CD14-positive monocyte (primary cell): ENCODE results near the gene KAZN. TPM values are rescaled to one million over a fixed set of nuclear protein-coding genes. Genes with fewer than 3 reads are reported as not detected.

ENCODE experiments used
- DNase-seq, 3 donors: peaks; one replicate each; pipeline ENCODE4 v3.0.0-alpha.2; 2011 to 2022
- H2AFZ ChIP-seq: 2 replicates; pipeline ENCODE4 v1.6.0; 2012; ENCODE audit warnings: mild to moderate bottlenecking, low read depth, low read length, inconsistent platforms; ENCODE audit not compliant: insufficient read depth, poor library complexity, severe bottlenecking
- H3K27ac ChIP-seq, 2 donors: 1 replicate in 1 of 2; 2 replicates in 1 of 2; pipeline ENCODE4 v1.5.1; 2012 to 2013; ENCODE audit warnings: low read length in 2 of 2, control low read depth in 1 of 2, inconsistent platforms in 1 of 2, low read depth in 1 of 2, mild to moderate bottlenecking in 1 of 2
- H3K27me3 ChIP-seq, 2 donors: one replicate each; pipeline versions ENCODE4 v1.6.0 to v1.6.1; 2011 to 2013; ENCODE audit warnings: low read length in 2 of 2; ENCODE audit not compliant: control insufficient read depth in 2 of 2, insufficient read depth in 2 of 2
- H3K36me3 ChIP-seq, 2 donors: replicated peaks in 1 of 2; 1 replicate in 1 of 2; 2 replicates in 1 of 2; pipeline versions ENCODE4 v1.5.1 to v1.6.1; 2012 to 2013; ENCODE audit warnings: low read length in 2 of 2, control low read depth in 1 of 2, inconsistent platforms in 1 of 2, mild to moderate bottlenecking in 1 of 2; ENCODE audit not compliant: insufficient read depth in 2 of 2, control insufficient read depth in 1 of 2
- H3K4me1 ChIP-seq, 2 donors: 1 replicate in 1 of 2; 2 replicates in 1 of 2; pipeline versions ENCODE4 v1.5.1 to v1.6.1; 2012 to 2013; ENCODE audit warnings: low read length in 2 of 2, control low read depth in 1 of 2, inconsistent platforms in 1 of 2, mild to moderate bottlenecking in 1 of 2, moderate library complexity in 1 of 2; ENCODE audit not compliant: insufficient read depth in 2 of 2, control insufficient read depth in 1 of 2
- H3K4me2 ChIP-seq: replicated peaks from 2 replicates; pipeline ENCODE3; 2012; ENCODE audit warnings: low read length, moderate library complexity, mild to moderate bottlenecking; ENCODE audit not compliant: poor library complexity, severe bottlenecking; ENCODE audit errors: extremely low read depth
- H3K4me3 ChIP-seq, 3 experiments: fragments of 200-600 bp in 1 of 3; sonication (generic) in 1 of 3; replicated peaks in 1 of 3; 1 replicate in 2 of 3; 2 replicates in 1 of 3; pipeline ENCODE4 v1.5.1; 2011 to 2013; ENCODE audit warnings: low read length in 3 of 3, mild to moderate bottlenecking in 3 of 3, control low read depth in 2 of 3, low read depth in 2 of 3, inconsistent platforms in 1 of 3, moderate library complexity in 1 of 3
- H3K79me2 ChIP-seq: 2 replicates; pipeline ENCODE4 v1.6.0; 2012; ENCODE audit warnings: mild to moderate bottlenecking, control low read depth, inconsistent platforms, low read length, moderate library complexity; ENCODE audit not compliant: insufficient read depth
- H3K9ac ChIP-seq: 2 replicates; pipeline ENCODE4 v1.6.0; 2017; ENCODE audit warnings: low read length, mild to moderate bottlenecking; ENCODE audit not compliant: insufficient read depth, poor library complexity, severe bottlenecking
- H3K9me3 ChIP-seq, 2 donors: replicated peaks in 1 of 2; 1 replicate in 1 of 2; 2 replicates in 1 of 2; pipeline versions ENCODE4 v1.5.1 to v1.6.1; 2012 to 2013; ENCODE audit warnings: low read length in 2 of 2, control low read depth in 1 of 2; ENCODE audit not compliant: control insufficient read depth in 1 of 2, insufficient read depth in 1 of 2
- H4K20me1 ChIP-seq: 2 replicates; pipeline ENCODE4 v1.6.0; 2012; ENCODE audit warnings: mild to moderate bottlenecking, low read length, control low read depth, moderate library complexity; ENCODE audit not compliant: insufficient read depth
- H3K27ac Mint-ChIP-seq, 7 donors: one replicate each; pipeline ENCODE4 v1.8.0; 2020; ENCODE audit warnings: mild to moderate bottlenecking in 7 of 7, mixed read lengths in 7 of 7, moderate library complexity in 6 of 7, inconsistent platforms in 2 of 7
- H3K27me3 Mint-ChIP-seq, 3 donors: one replicate each; pipeline ENCODE4 v1.8.0; 2021 to 2022; ENCODE audit warnings: low read depth in 3 of 3, mild to moderate bottlenecking in 3 of 3, mixed read lengths in 3 of 3, moderate library complexity in 3 of 3, inconsistent platforms in 1 of 3
- H3K36me3 Mint-ChIP-seq, 2 donors: one replicate each; pipeline ENCODE4 v1.8.0; 2020; ENCODE audit warnings: mixed read lengths in 2 of 2, inconsistent platforms in 1 of 2, mild to moderate bottlenecking in 1 of 2
- H3K4me1 Mint-ChIP-seq: one replicate; pipeline ENCODE4 v1.8.0; 2020; ENCODE audit warnings: mild to moderate bottlenecking, mixed read lengths
- H3K4me3 Mint-ChIP-seq, 2 donors: one replicate each; pipeline ENCODE4 v1.8.0; 2020; ENCODE audit warnings: mild to moderate bottlenecking in 2 of 2, mixed read lengths in 2 of 2, moderate library complexity in 1 of 2
- H3K9me3 Mint-ChIP-seq, 7 donors: one replicate each; pipeline ENCODE4 v1.8.0; 2020 to 2022; ENCODE audit warnings: mixed read lengths in 7 of 7, mild to moderate bottlenecking in 6 of 7, moderate library complexity in 6 of 7, inconsistent platforms in 2 of 7
- WGBS: methylation state at CpG from one replicate; pipeline ENCODE4 v1.1.5; 2013; ENCODE audit warnings: missing lambda C conversion rate; ENCODE audit not compliant: insufficient coverage; 5-methylcytosine and 5-hydroxymethylcytosine counted together
- intact Hi-C, 2 donors: fragments of 100-400 bp; cut with micrococcal nuclease; formaldehyde crosslinking; loops; one replicate each; pipeline versions ENCODE4 v1.15.0 to v1.15.1; 2023
- polyA plus RNA-seq, 3 donors: library from polyadenylated mRNA; depleted of rRNA in 1 of 3; unstranded in 2 of 3; stranded (reverse) in 1 of 3; fragments of 300-500 nt in 2 of 3; fragments of >200 nt in 1 of 3; fragmentation: Illumina TruSeq in 2 of 3; gene quantifications; 1 replicate in 2 of 3; 2 replicates in 1 of 3; pipeline ENCODE4 v1.2.3, GENCODE V29; 2012 to 2021
- TF ChIP-seq, protein P1 (sequence below): fragments of 200-600 bp; IDR thresholded peaks from one replicate; pipeline ENCODE4 v1.8.0; 2022; ENCODE audit warnings: antibody characterized with exemption, mild to moderate bottlenecking

Gene KAZN
- polyA plus RNA-seq, 3 donors, result not detected

DNA sequence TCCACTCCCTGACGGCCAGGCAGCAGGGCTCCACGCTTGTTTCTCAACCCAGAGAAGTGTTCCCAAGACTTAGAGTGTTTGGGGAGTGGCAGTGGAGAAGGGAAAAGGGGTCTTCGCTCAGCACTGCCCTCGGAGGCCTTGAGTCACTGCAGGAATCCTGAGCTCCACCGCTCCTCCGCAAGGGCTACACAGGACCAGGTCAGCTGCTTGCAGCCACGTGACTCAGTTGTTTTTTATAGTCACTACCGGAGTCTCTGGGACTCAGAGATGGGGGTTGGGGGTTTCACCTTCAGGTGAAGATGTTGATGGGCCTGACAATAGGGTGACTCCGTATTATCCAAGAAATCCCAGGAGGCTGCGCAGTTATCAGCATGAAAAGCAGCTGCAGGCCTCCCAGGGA is 478.9 kb downstream of the KAZN start:
- H3K4me3 Mint-ChIP-seq, result no peak overlapping the region
- Histone ChIP-seq H3K79me2 (no peaks in the 10 kb centered on the region), H3K4me2 (no peak overlapping the region), H3K27ac (no peak overlapping the region), H4K20me1 (no peaks in the 10 kb centered on the region), H3K4me3 (no peak overlapping the region), H3K9me3 (no peaks in the 10 kb centered on the region), H3K9ac (no peak overlapping the region), H3K4me1 (no peaks in the 10 kb centered on the region), H3K27me3 (no peaks in the 10 kb centered on the region), H3K36me3 (no peaks in the 10 kb centered on the region), H2AFZ (no peak overlapping the region)
- intact Hi-C loops, result no loop called here
- DNase-seq, result no peak
- H3K36me3 Mint-ChIP-seq, result no peaks in the 10 kb centered on the region
- H3K27ac Mint-ChIP-seq, result no peak overlapping the region
- no peaks in the 10 kb centered on the region for H3K9me3 Mint-ChIP-seq
- H3K27me3 Mint-ChIP-seq, result peaks cover 2 to 6% (median 5%) of the 10 kb centered on the region in 3 donors
- WGBS, result 100% methylated on average over 4 of the region's 10 CpGs
- H3K4me1 Mint-ChIP-seq, result peaks cover 8% of the 10 kb centered on the region
- TF ChIP-seq, protein P1, sequence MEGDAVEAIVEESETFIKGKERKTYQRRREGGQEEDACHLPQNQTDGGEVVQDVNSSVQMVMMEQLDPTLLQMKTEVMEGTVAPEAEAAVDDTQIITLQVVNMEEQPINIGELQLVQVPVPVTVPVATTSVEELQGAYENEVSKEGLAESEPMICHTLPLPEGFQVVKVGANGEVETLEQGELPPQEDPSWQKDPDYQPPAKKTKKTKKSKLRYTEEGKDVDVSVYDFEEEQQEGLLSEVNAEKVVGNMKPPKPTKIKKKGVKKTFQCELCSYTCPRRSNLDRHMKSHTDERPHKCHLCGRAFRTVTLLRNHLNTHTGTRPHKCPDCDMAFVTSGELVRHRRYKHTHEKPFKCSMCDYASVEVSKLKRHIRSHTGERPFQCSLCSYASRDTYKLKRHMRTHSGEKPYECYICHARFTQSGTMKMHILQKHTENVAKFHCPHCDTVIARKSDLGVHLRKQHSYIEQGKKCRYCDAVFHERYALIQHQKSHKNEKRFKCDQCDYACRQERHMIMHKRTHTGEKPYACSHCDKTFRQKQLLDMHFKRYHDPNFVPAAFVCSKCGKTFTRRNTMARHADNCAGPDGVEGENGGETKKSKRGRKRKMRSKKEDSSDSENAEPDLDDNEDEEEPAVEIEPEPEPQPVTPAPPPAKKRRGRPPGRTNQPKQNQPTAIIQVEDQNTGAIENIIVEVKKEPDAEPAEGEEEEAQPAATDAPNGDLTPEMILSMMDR, result no peak

DNA sequence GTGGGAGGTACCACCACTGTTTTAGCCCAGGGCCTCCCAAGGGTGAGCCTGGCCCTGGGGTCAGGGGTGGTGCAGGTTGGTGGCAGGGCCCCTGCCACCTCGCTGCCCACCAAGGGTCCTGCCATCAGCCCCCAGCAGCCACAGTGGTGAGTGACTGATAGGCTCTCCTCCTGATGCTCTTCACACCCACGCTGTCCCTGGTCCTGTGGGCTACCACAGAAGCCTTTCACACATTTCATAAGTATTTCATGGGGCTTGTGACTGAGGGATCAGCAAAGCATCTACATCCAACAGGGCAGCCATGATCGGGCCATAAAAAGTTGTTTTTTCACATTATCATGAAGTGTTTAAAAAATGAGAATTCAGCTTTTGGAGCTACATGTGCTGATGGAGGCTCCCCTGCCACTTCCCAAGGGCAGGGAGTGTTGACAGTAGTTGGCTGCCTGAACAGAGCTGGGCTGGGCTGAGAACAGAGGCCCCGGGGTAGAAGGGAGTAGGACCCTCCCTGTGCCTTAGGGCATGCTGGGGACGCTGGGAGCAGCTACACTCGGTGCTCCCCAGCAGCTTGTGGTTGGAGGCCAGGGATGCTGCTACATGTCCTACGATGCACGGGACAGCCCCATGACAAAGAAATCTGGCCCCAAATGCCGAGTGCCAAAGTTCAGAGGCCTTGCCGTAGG is 482.0 kb downstream of the KAZN start:
- no peak for DNase-seq
- Histone ChIP-seq H3K9me3 (no peaks in the 10 kb centered on the region), H4K20me1 (no peaks in the 10 kb centered on the region), H3K4me2 (no peak overlapping the region), H3K27me3 (no peaks in the 10 kb centered on the region), H3K36me3 (no peaks in the 10 kb centered on the region), H3K79me2 (no peaks in the 10 kb centered on the region), H3K4me3 (no peak overlapping the region), H3K27ac (no peak overlapping the region), H3K9ac (no peak overlapping the region), H2AFZ (no peak overlapping the region), H3K4me1 (peaks cover 8 to 9% of the 10 kb centered on the region in 2 donors)
- peaks cover 2 to 7% (median 5%) of the 10 kb centered on the region in 3 donors for H3K27me3 Mint-ChIP-seq
- H3K9me3 Mint-ChIP-seq, result no peaks in the 10 kb centered on the region
- no peak overlapping the region for H3K4me3 Mint-ChIP-seq
- 72% methylated on average over 7 of the region's 10 CpGs for WGBS
- H3K36me3 Mint-ChIP-seq, result no peaks in the 10 kb centered on the region
- TF ChIP-seq, protein P1, result no peak
- H3K27ac Mint-ChIP-seq, result peak overlapping the region in 1 of 7 donors; percentile 70
- H3K4me1 Mint-ChIP-seq, result peaks cover 18% of the 10 kb centered on the region
- intact Hi-C loops, result no loop called here
